ENCODE results near the gene SLC38A9.

SLC38A9 gene

DNA sequence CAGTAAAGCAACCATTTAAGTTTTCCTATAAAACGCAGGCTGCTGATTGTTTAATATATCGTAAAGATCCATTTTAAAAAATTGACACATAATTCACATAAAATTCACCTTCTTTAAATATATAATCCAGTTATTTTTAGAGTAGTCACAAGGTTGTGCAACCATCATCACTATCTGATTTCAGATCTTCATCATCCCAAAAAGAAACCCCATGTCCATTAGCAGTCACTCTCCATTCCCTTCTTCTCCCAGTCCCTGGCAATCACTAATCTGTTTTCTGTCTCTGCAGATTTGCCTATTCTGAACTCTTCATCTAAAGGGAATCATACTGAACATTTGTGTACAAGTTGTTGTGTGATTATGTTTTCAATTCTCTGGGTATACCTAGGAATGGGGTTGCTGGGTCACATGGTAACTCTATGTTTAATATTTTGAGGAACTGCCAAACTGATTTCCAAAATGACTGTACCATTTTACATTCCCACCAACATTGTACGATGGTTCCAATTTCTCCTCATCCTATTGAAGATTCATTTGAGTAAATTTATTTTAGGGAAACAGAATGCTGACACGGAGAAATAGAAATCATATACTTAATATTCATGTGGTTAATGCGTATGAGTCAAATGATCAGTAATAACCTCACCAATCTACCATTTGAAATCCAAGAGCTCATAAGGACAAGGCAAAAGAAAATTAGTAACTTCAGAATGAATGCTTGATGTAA is 119.6 kb downstream of the SLC38A9 start:
- no peak for DNase-seq (ENCODE audit: low read depth)
- no peak overlapping the region for H3K4me3 ChIP-seq (ENCODE audit: low read depth, low read length)
- TF ChIP-seq, protein P1, sequence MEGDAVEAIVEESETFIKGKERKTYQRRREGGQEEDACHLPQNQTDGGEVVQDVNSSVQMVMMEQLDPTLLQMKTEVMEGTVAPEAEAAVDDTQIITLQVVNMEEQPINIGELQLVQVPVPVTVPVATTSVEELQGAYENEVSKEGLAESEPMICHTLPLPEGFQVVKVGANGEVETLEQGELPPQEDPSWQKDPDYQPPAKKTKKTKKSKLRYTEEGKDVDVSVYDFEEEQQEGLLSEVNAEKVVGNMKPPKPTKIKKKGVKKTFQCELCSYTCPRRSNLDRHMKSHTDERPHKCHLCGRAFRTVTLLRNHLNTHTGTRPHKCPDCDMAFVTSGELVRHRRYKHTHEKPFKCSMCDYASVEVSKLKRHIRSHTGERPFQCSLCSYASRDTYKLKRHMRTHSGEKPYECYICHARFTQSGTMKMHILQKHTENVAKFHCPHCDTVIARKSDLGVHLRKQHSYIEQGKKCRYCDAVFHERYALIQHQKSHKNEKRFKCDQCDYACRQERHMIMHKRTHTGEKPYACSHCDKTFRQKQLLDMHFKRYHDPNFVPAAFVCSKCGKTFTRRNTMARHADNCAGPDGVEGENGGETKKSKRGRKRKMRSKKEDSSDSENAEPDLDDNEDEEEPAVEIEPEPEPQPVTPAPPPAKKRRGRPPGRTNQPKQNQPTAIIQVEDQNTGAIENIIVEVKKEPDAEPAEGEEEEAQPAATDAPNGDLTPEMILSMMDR (IDR thresholded peaks at IDR 0.05; ENCODE audit: low read depth, low read length): no peak
- TF ChIP-seq POLR2A (IDR thresholded peaks at IDR 0.05; ENCODE audit: extremely low read depth, insufficient read length) (no peak), MAX (IDR thresholded peaks at IDR 0.05; ENCODE audit: low read depth, low read length) (no peak)

GRCh38 chr5:55591686-55592085 is 120.4 kb downstream of the SLC38A9 start:
- TF ChIP-seq MYC (IDR thresholded peaks at IDR 0.05; ENCODE audit: low read depth, low read length) (no peak), POLR2A (IDR thresholded peaks at IDR 0.05; ENCODE audit: extremely low read depth, insufficient read length) (no peak), MAX (IDR thresholded peaks at IDR 0.05; ENCODE audit: low read depth, low read length) (no peak)
- TF ChIP-seq, protein P1 (IDR thresholded peaks at IDR 0.05; ENCODE audit: low read depth, low read length): no peak
- DNase-seq (ENCODE audit: low read depth): no peak
- H3K4me3 ChIP-seq (ENCODE audit: low read depth, low read length): no peak overlapping the region

- TF ChIP-seq MAX (IDR thresholded peaks at IDR 0.05; ENCODE audit: low read depth, low read length) (no peak), POLR2A (IDR thresholded peaks at IDR 0.05; ENCODE audit: extremely low read depth, insufficient read length) (no peak), MYC (IDR thresholded peaks at IDR 0.05; ENCODE audit: low read depth, low read length) (no peak)
- TF ChIP-seq, protein P1 (IDR thresholded peaks at IDR 0.05; ENCODE audit: low read depth, low read length): no peak
- no peak overlapping the region for H3K4me3 ChIP-seq (ENCODE audit: low read depth, low read length)
These were observed 126.9 kb downstream of the SLC38A9 start for GRCh38 chr5:55585206-55585610.

DNA sequence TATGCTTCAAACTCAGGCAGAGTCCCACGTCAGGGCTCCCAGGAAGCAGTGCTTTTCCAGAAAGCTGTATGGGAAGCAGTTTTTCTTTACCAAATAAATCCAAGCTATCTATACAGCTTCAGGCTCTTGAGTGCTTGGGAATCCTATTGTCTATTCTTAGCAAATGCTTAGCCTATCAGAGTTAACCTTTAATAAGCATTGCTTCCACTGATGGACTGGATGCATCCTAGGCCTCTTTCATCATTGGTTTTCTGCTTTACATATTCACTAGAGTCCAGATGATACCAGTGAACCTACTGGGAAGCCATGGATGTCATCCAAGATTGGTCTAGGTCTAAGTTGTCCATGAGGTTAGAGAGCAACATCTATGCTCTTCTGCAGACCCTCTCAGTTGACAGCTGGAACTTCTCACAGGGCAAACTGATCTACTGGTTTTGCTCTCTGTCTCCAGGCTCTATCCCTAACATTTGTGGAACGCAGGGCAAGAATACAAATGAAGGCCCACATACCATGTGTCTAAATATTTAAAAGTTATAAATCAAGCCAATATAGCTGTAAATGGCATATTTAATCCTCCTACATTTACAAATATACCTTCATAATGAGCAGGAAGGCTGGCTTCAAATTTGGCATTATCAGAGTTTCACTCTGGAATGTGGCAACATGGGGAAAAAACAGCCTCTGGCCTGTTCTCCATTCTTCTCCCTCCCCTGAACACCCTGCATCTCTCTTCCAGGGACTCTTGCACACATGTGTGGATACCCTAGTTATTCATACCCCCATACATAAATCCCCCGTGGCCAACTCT is 127.5 kb downstream of the SLC38A9 start:
- no peak overlapping the region for H3K4me3 ChIP-seq (ENCODE audit: low read depth, low read length)
- no peak for DNase-seq (ENCODE audit: low read depth)
- no peak for TF ChIP-seq MAX (IDR thresholded peaks at IDR 0.05; ENCODE audit: low read depth, low read length)
- no peak for TF ChIP-seq POLR2A (IDR thresholded peaks at IDR 0.05; ENCODE audit: extremely low read depth, insufficient read length)
- no peak for TF ChIP-seq MYC (IDR thresholded peaks at IDR 0.05; ENCODE audit: low read depth, low read length)
- TF ChIP-seq, protein P1 (IDR thresholded peaks at IDR 0.05; ENCODE audit: low read depth, low read length): no peak

More at GRCh38 chr5:55585206-55585610, 126.9 kb downstream of the SLC38A9 start:
- no peak for DNase-seq (ENCODE audit: low read depth)

DNA sequence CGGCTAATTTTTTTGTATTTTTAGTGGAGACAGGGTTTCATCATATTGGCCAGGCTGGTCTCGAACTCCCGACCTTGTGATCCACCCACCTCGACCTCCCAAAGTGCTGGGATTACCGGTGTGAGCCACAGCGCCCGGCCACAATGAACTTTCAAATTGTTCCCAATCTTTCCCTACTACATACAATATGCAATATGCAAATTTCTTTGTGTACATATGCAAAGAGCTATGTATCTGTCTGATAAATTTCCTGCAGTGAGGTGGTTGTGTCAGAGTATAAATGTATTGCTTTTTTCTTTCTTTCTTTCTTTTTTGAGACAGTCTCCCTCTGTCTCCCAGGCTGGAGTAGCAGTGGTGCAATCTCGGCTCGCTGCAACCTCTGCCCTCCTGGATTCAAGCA is 128.5 kb downstream of the SLC38A9 start:
- no peak overlapping the region for H3K4me3 ChIP-seq (ENCODE audit: low read depth, low read length)
- no peak for DNase-seq (ENCODE audit: low read depth)
- TF ChIP-seq MYC (IDR thresholded peaks at IDR 0.05; ENCODE audit: low read depth, low read length) (no peak), POLR2A (IDR thresholded peaks at IDR 0.05; ENCODE audit: extremely low read depth, insufficient read length) (no peak), MAX (IDR thresholded peaks at IDR 0.05; ENCODE audit: low read depth, low read length) (no peak)
- TF ChIP-seq, protein P1 (IDR thresholded peaks at IDR 0.05; ENCODE audit: low read depth, low read length): no peak

Data from NB4 (cell line).